ENCODE data around the gene AREG.

Gene AREG

DNA sequence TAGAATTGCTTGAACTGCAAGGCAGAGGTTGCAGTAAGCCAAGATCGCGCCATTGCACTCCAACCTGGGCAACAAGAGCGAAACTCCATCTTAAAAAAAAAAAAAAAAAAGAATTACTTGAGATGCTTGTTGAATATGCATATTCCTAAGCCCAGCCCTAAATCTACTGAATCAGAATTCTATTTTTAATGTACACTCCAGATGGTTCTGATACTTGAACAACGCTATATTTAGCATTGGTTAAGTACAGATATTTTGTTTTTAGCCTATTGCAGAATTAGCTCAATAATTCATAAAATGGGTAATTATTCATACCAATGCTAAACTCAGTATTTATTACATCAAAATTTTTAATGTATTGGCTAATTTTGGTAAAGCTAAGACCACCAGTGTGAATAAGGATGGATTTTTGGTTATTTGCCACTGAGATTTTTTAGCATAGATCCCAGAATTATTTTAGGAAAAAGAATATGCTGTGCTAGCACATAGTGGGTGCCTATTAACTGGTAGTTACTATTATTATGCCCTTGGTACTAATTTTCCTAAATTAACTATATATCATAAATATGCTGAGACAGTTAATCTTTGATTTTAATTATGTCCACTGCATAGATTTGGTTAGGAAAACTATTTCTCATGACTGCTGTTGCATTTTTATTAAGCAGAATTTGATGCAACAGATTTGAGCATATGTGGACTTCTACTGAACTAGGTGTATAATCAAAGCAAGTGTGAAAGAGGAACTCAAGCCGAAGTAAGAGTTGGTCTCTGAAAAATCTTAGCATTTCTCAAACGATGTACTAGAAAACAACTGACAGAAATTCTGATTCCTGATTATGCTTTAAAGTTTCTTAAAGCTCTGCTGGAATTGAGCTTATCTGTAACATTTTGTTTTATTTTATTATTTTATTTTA is 9.2 kb downstream of the AREG start:
- no peak for DNase-seq
- in situ Hi-C loops (cut with HindIII; ENCODE audit: low pct_ligation_motif_present, low pct_unique_long_range_greater_than_20kb, low sequenced_read_pairs), result no loop called here

GRCh38 chr4:74455361-74456055 is 10.6 kb downstream of the AREG start:
- in situ Hi-C loops (cut with HindIII; ENCODE audit: low pct_ligation_motif_present, low pct_unique_long_range_greater_than_20kb, low sequenced_read_pairs), result no loop called here
- DNase-seq, result no peak

DNA sequence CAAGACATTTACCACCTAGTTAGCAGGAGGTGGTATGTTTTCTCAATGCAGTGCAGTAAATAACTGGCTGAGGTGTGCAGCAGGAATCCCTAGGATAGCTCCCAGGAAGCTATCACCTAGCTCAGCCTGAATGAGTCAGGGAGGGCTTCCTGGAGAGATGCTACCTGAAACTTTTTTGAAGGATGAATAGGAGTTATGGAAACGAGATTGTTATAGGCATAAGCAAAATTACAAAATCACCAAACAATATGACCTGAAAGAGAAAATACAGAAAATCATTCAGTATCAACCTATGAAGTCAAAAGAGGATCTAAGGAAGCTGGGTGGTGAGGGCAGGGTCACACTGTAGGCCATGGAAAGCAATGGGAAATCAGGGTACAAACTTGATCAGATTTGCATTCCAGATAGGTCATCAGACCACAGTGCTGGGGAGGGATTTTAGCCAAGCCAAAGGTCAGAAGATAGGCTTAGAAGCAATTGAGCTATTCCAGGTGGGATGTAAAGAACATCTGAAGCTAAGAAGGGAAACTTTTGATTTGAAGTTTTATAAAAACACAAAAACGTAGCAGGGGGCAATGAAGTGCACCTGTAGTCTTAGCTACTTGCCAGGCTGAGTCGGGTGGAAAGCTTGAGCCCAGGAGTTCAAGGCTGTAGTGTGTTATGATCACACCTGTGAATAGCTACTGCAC is 11.3 kb downstream of the AREG start:
- in situ Hi-C loops (cut with HindIII; ENCODE audit: low pct_ligation_motif_present, low pct_unique_long_range_greater_than_20kb, low sequenced_read_pairs), result no loop called here
- no peak for DNase-seq

GRCh38 chr4:74456849-74457395 is 12.0 kb downstream of the AREG start:
- DNase-seq, result no peak
- in situ Hi-C loops (cut with HindIII; ENCODE audit: low pct_ligation_motif_present, low pct_unique_long_range_greater_than_20kb, low sequenced_read_pairs), result no loop called here

DNA sequence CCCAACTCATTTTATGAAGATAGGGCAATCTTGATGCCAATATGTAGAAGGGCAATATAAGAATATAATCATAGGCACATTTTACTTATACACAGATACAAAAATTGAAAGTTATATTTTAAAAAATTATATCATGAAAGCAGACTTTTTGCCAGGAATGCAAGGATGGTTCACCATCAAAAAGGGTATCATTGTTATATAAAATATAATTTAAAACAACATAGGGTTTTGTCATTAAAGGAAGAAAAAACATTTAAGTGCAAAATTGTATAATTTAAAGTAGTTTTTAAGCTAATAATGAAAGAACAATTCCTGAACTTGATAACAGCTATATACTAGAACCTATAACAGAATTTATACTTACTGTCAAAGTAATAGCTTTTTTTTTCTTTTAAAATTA is 15.9 kb downstream of the AREG start:
- no peak for DNase-seq
- in situ Hi-C loops (cut with HindIII; ENCODE audit: low pct_ligation_motif_present, low pct_unique_long_range_greater_than_20kb, low sequenced_read_pairs), result no loop called here

GRCh38 chr4:74463123-74463522 is 18.2 kb downstream of the AREG start:
- no peak for DNase-seq
- in situ Hi-C loops (cut with HindIII; ENCODE audit: low pct_ligation_motif_present, low pct_unique_long_range_greater_than_20kb, low sequenced_read_pairs), result no loop called here

DNA sequence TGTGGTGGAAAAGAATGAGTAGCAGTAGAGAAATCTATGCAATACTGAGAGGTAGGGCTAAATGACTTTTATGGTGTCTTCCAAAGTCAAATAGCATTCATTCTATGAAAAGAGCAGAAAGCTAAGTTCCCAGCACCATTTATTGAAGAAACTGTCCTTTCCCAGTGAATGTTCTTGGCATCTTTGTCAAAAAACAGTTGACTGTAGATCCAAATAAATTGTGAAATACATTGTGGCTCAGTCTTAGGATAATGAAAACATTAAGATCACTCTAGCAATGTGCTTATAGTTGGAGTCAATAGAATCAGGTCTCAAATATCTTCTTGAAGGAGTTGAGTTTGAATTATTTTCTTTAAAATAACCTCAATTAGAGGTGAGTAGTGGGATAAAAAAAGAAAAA is 19.4 kb downstream of the AREG start:
- no peak for DNase-seq
- in situ Hi-C loops (cut with HindIII; ENCODE audit: low pct_ligation_motif_present, low pct_unique_long_range_greater_than_20kb, low sequenced_read_pairs), result no loop called here

DNA sequence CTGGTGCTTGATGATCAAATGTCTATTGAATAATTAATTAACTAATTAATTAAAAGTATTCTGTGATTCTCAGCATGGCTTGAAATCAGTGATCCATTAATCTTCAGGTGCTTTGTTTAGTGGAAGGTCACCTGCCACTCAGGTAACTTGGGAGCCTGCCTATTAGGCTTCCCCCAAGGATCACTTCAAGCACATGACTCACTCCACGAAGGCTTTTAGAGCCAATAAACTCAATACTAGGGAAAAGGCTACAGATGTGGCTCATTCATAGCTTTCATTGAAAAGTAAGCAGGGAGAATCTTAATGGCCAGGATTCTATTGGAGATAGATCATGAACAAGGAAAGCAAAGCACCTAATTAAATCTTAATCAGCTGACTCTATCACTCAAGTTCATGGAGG is 21.3 kb downstream of the AREG start:
- DNase-seq, result no peak
- in situ Hi-C loops (cut with HindIII; ENCODE audit: low pct_ligation_motif_present, low pct_unique_long_range_greater_than_20kb, low sequenced_read_pairs), result no loop called here

DNA sequence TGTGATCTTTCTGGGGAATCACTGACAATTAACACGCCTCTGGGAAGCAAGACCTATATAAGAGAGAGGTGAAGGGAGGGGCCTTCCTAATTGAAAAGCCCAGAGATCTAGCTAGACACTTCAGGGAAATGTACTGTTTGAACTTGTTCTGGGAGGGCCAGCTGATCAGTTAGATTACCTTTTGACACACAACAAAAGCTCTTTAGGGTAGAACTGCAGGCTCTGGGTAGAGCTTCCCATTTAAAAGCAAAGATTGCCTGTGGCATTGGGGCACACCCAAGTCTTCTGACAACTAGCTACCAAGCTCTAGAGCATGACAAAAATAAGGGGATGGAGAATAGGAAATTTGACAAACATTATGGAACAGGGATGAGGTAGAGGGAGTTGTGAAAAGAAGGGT is 26.3 kb downstream of the AREG start:
- in situ Hi-C loops (cut with HindIII; ENCODE audit: low pct_ligation_motif_present, low pct_unique_long_range_greater_than_20kb, low sequenced_read_pairs), result no loop called here
- no peak for DNase-seq

- in situ Hi-C loops (cut with HindIII; ENCODE audit: low pct_ligation_motif_present, low pct_unique_long_range_greater_than_20kb, low sequenced_read_pairs), result no loop called here
These were observed 28.3 kb downstream of the AREG start for GRCh38 chr4:74473155-74473811.

DNA sequence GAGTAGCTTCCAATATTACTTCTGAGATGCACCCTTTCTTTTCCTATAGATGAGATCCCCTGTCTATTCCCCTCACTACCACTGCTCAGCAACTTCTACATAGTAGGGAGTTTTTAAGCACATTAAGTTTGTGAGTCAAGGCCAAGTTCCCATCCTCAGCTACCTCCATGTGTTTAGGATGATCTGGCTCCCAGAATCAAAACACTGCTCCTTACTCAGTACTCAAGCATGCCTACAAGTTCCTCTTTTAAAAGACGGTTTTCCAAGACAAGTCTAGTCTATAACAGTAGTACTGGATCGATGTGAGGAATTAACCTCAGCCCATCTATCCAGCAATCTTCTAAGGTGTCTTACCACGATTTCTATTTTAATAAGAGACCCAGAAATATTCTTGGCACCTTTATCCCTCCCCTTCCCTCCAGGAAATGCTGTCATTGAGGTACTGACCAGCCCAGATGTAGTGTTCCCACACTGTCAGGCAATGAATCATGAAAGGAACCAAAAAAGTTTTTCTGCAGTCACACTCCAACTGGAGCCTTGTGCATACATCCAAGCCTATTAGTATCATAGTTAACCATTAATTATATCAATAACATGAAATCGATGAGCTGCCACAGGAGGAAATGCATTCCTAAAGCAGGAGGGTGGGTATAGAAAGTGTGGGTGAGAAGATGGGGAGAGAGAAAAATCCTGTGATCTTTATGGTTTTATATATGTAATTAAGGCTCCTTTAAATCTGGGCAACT is 29.6 kb downstream of the AREG start:
- in situ Hi-C loops (cut with HindIII; ENCODE audit: low pct_ligation_motif_present, low pct_unique_long_range_greater_than_20kb, low sequenced_read_pairs), result no loop called here
- no peak for DNase-seq

More at GRCh38 chr4:74473155-74473811, 28.3 kb downstream of the AREG start:
- DNase-seq, result peak; percentile 48

DNA sequence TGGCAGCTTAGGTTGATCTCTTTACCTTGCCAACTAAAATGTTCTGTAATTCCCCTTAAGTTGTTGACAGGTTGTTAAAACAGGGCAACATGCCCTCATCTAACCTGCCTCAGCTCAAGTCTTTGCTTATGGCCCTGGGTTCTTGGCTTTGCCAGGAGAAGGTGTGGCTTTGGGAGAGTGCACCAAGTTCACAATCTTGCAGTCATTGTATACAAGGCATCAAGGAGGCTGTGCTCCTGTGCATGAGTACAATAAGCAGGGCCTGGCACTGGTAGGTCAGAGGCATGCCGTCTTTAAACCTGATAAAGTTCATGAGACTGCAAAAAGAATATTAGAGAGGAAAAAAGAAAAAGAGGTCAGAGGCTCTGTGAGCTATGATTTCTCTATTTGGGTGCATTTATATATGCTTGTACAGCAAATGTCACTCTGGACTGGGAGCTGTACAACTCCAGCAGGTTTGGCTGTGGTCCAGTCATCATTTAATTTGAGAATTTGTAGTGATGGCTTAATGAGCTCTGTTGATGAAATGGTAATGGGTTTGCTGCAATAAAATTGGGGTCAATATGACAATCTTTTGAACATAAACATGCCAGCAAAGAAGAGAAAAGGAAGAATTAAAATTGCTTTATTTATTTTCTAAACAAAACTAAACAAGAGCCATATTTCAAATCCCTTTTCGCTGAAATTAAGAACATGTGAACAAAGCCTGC is 30.3 kb downstream of the AREG start:
- in situ Hi-C loops (cut with HindIII; ENCODE audit: low pct_ligation_motif_present, low pct_unique_long_range_greater_than_20kb, low sequenced_read_pairs), result no loop called here

GRCh38 chr4:74475946-74476345 is 31.0 kb downstream of the AREG start:
- DNase-seq, result no peak
- in situ Hi-C loops (cut with HindIII; ENCODE audit: low pct_ligation_motif_present, low pct_unique_long_range_greater_than_20kb, low sequenced_read_pairs), result no loop called here

More for the DNA sequence above, 30.3 kb downstream of the AREG start:
- DNase-seq, result no peak

DNA sequence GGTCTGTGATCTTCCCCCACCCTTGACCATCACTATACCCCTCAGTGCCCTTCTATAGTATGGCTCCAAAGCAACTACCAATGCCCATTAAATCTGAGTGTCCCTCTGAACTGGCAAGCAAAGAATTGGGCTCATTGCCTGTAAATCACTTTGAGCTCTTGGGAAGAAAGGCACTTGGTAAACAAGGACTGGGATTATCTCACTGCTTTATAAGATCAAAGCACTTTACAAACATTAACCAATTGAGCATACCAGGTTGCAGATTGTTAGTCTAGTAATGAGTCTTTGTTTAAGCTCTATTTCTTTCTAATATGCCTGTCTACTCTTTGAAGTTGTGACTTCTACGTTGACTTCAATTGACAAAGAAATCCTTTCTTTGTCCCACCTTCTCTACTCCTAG is 34.1 kb downstream of the AREG start:
- DNase-seq, result no peak
- in situ Hi-C loops (cut with HindIII; ENCODE audit: low pct_ligation_motif_present, low pct_unique_long_range_greater_than_20kb, low sequenced_read_pairs), result no loop called here

GRCh38 chr4:74480267-74480666 is 35.3 kb downstream of the AREG start:
- in situ Hi-C loops (cut with HindIII; ENCODE audit: low pct_ligation_motif_present, low pct_unique_long_range_greater_than_20kb, low sequenced_read_pairs), result no loop called here

GRCh38 chr4:74481891-74482609 is 37.1 kb downstream of the AREG start:
- in situ Hi-C loops (cut with HindIII; ENCODE audit: low pct_ligation_motif_present, low pct_unique_long_range_greater_than_20kb, low sequenced_read_pairs), result no loop called here
- DNase-seq, result no peak

More at GRCh38 chr4:74480267-74480666, 35.3 kb downstream of the AREG start:
- DNase-seq, result no peak

Data from ACHN (cell line).